WTC11 (cell line): ENCODE measurements around the gene TAF3.

Source experiments
- CREM ChIP-seq: sonication (generic); formaldehyde crosslinking; IDR thresholded peaks from 2 replicates; pipeline ENCODE4 v1.8.1; 2022; ENCODE audit warnings: mild to moderate bottlenecking, missing genetic modification reagents, moderate library complexity
- JUN ChIP-seq: sonication (generic); formaldehyde crosslinking; IDR thresholded peaks from 2 replicates; pipeline ENCODE4 v1.8.0; 2023; ENCODE audit warnings: mild to moderate bottlenecking, missing genetic modification reagents
- ZNF317 ChIP-seq: sonication (generic); formaldehyde crosslinking; IDR thresholded peaks from 2 replicates; pipeline ENCODE4 v1.8.1; 2023; ENCODE audit warnings: low read depth, mild to moderate bottlenecking, moderate library complexity, missing genetic modification reagents, borderline replicate concordance
- TF ChIP-seq, protein P1 (sequence below): fragments of 200-600 bp; IDR thresholded peaks from 2 replicates; pipeline ENCODE4 v1.8.0; 2022; ENCODE audit warnings: antibody characterized with exemption

GRCh38 chr10:7795605-7796004 lies 22.7 kb upstream of the TAF3 start:
- TF ChIP-seq, protein P1, sequence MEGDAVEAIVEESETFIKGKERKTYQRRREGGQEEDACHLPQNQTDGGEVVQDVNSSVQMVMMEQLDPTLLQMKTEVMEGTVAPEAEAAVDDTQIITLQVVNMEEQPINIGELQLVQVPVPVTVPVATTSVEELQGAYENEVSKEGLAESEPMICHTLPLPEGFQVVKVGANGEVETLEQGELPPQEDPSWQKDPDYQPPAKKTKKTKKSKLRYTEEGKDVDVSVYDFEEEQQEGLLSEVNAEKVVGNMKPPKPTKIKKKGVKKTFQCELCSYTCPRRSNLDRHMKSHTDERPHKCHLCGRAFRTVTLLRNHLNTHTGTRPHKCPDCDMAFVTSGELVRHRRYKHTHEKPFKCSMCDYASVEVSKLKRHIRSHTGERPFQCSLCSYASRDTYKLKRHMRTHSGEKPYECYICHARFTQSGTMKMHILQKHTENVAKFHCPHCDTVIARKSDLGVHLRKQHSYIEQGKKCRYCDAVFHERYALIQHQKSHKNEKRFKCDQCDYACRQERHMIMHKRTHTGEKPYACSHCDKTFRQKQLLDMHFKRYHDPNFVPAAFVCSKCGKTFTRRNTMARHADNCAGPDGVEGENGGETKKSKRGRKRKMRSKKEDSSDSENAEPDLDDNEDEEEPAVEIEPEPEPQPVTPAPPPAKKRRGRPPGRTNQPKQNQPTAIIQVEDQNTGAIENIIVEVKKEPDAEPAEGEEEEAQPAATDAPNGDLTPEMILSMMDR, result no peak
- TF ChIP-seq ZNF317 (CRISPR knock-in tag), result no peak
- no peak for TF ChIP-seq JUN (CRISPR knock-in tag)
- no peak for TF ChIP-seq CREM (CRISPR knock-in tag)
